ENCODE measurements around the gene ZSCAN2.

ZSCAN2 gene

DNA sequence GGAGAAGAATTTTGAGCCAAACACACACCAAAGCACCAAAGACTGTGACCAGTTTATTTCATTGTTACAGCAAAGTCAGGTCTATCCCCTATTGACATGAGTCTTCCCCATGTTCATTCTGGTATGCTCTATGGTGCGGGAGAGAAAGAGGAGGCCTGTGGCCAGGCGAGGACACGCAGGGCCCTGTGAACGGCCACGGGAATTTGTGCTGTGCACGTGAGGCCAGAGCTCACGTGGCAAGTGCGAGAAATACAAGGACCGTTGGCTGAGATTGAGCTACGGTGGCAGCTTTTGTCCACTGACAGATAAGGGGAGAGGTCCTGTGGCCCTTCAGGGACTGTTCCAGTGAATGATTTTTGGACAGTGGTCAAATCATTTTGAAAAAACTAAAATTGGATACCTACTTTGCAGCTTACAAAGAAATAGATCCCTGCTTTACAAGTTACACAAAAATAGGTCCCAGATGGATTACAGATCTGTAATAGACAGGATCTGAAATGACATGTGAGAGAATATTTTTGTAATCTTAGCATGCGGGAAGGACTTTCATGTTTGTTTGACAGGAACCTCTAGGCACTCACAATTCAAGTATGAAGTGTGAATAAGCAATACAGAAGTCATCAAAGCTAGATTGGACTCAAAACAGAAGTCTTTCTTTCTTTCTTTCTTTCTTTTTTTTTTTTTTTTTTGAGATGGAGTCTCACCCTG, 9.2 kb downstream of the ZSCAN2 start:
- DNase-seq (ENCODE audit: insufficient read length, low spot score), result no peak
- FAIRE-seq, result no peak
- TF ChIP-seq POLR2AphosphoS5 (IDR thresholded peaks at IDR 0.05; ENCODE audit: low read depth, low read length), result no peak
- no peak for TF ChIP-seq POLR2A (IDR thresholded peaks at IDR 0.05; ENCODE audit: low read depth, low read length)
- TF ChIP-seq PAX5 (IDR thresholded peaks at IDR 0.05; ENCODE audit: insufficient read depth, low read length, severe bottlenecking), result no peak
- TF ChIP-seq SPI1 (IDR thresholded peaks at IDR 0.05; ENCODE audit: low read depth, low read length), result no peak
- no peak for TF ChIP-seq POU2F2 (IDR thresholded peaks at IDR 0.05; ENCODE audit: low read depth, low read length)
- TF ChIP-seq TAF1 (IDR thresholded peaks at IDR 0.05; ENCODE audit: low read depth, low read length), result no peak

DNA sequence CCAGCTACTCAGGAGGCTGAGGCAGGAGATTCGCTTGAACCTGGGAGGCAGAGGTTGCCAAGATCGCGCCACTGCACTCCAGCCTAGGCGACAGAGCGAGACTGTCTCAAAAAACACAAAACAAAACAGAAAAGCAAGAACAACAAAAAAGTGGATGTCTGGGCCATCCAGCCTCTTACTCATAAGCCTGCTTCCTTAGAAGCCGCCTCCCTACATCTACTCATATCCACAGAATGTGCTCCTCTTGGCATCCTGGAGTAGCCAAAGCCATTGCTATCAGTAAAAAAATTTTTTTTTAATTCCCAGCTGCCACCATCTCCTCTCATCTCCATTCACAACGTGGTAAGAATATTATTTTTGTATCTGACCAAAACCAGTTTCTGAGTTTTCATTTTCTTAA, 10.8 kb downstream of the ZSCAN2 start:
- no peak for DNase-seq (ENCODE audit: insufficient read length, low spot score)
- FAIRE-seq, result no peak
- TF ChIP-seq POU2F2 (IDR thresholded peaks at IDR 0.05; ENCODE audit: low read depth, low read length), result no peak
- TF ChIP-seq POLR2A (IDR thresholded peaks at IDR 0.05; ENCODE audit: low read depth, low read length), result no peak
- TF ChIP-seq SPI1 (IDR thresholded peaks at IDR 0.05; ENCODE audit: low read depth, low read length), result no peak
- no peak for TF ChIP-seq POLR2AphosphoS5 (IDR thresholded peaks at IDR 0.05; ENCODE audit: low read depth, low read length)
- no peak for TF ChIP-seq PAX5 (IDR thresholded peaks at IDR 0.05; ENCODE audit: insufficient read depth, low read length, severe bottlenecking)
- TF ChIP-seq TAF1 (IDR thresholded peaks at IDR 0.05; ENCODE audit: low read depth, low read length), result no peak

DNA sequence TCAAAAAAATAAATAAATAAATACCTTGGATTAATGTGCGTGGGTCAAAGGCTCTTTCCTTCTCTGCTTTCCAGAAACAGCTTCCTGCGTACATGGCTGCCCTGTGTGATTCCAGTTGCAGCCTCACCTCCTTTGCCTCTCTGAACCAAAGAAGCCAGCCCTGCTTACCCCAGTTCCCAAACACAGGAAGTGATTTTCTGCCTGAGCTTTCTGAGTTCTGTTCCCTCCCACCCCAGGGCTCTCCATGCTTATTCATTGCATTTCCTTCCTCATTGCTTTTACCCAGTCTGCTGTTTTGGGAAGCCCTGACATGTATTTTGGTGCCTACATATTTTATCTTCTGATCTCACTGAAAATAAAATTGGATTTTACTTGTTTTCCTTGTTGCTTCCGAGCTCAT, 15.4 kb downstream of the ZSCAN2 start:
- FAIRE-seq (no peak), DNase-seq (ENCODE audit: insufficient read length, low spot score) (no peak)
- TF ChIP-seq POU2F2 (IDR thresholded peaks at IDR 0.05; ENCODE audit: low read depth, low read length), result no peak
- TF ChIP-seq SPI1 (IDR thresholded peaks at IDR 0.05; ENCODE audit: low read depth, low read length), result no peak
- no peak for TF ChIP-seq POLR2AphosphoS5 (IDR thresholded peaks at IDR 0.05; ENCODE audit: low read depth, low read length)
- TF ChIP-seq PAX5 (IDR thresholded peaks at IDR 0.05; ENCODE audit: insufficient read depth, low read length, severe bottlenecking), result no peak
- no peak for TF ChIP-seq TAF1 (IDR thresholded peaks at IDR 0.05; ENCODE audit: low read depth, low read length)
- TF ChIP-seq POLR2A (IDR thresholded peaks at IDR 0.05; ENCODE audit: low read depth, low read length), result no peak

DNA sequence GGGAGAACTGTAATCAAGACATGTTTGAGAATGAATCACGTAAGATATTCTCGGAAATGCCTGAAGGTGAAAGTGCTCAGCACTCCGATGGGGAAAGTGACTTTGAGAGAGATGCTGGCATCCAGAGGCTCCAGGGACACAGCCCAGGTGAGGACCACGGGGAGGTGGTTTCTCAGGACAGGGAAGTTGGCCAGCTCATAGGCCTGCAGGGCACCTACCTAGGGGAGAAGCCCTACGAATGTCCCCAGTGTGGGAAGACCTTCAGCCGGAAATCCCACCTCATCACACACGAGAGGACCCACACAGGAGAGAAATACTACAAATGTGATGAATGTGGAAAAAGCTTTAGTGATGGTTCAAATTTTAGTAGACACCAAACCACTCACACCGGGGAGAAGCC, 19.8 kb downstream of the ZSCAN2 start:
- no peak for FAIRE-seq
- DNase-seq (ENCODE audit: insufficient read length, low spot score), result no peak
- TF ChIP-seq SPI1 (IDR thresholded peaks at IDR 0.05; ENCODE audit: low read depth, low read length) (no peak), PAX5 (IDR thresholded peaks at IDR 0.05; ENCODE audit: insufficient read depth, low read length, severe bottlenecking) (no peak), POLR2A (IDR thresholded peaks at IDR 0.05; ENCODE audit: low read depth, low read length) (no peak), POU2F2 (IDR thresholded peaks at IDR 0.05; ENCODE audit: low read depth, low read length) (no peak)

DNA sequence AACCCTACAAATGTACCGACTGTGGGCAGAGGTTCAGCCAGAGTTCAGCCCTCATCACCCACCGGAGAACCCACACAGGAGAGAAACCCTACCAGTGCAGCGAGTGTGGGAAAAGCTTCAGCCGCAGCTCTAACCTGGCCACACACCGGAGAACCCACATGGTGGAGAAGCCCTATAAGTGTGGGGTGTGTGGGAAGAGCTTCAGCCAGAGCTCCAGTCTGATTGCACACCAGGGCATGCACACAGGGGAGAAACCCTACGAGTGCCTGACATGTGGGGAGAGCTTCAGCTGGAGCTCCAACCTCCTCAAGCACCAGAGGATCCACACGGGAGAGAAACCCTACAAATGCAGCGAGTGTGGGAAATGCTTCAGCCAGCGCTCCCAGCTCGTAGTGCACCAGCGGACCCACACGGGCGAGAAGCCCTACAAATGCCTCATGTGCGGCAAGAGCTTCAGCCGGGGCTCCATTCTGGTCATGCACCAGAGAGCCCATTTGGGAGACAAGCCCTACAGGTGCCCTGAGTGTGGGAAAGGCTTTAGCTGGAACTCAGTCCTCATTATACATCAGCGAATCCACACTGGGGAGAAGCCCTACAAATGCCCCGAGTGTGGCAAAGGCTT, 20.7 kb downstream of the ZSCAN2 start:
- DNase-seq (ENCODE audit: insufficient read length, low spot score) (no peak), FAIRE-seq (no peak)
- TF ChIP-seq PAX5 (IDR thresholded peaks at IDR 0.05; ENCODE audit: insufficient read depth, low read length, severe bottlenecking) (no peak), POLR2AphosphoS5 (IDR thresholded peaks at IDR 0.05; ENCODE audit: low read depth, low read length) (no peak), POU2F2 (IDR thresholded peaks at IDR 0.05; ENCODE audit: low read depth, low read length) (no peak), SPI1 (IDR thresholded peaks at IDR 0.05; ENCODE audit: low read depth, low read length) (no peak), POLR2A (IDR thresholded peaks at IDR 0.05; ENCODE audit: low read depth, low read length) (no peak), TAF1 (IDR thresholded peaks at IDR 0.05; ENCODE audit: low read depth, low read length) (no peak)

DNA sequence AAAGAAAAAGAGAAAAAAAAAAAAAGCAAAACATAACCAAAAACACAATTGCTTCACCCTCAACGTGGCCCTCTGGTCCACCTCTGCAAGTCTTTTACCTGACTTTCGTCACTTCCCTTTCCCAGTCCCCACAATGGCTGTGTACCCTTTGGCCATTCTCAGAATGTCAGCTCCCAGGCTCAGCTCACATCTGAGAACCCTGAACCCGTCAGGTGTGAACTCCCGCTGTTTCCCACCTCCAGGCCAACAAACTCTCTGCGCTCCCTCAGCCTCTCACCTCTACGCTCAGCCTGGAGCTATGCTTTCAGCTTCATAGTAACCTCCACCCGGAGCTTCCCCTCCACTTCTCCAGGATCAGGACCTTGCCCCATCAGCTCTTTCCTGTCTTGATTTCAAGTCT, 23.6 kb downstream of the ZSCAN2 start:
- no peak for FAIRE-seq
- TF ChIP-seq POLR2AphosphoS5 (IDR thresholded peaks at IDR 0.05; ENCODE audit: low read depth, low read length), result no peak
- TF ChIP-seq SPI1 (IDR thresholded peaks at IDR 0.05; ENCODE audit: low read depth, low read length), result no peak
- no peak for TF ChIP-seq POLR2A (IDR thresholded peaks at IDR 0.05; ENCODE audit: low read depth, low read length)
- no peak for TF ChIP-seq TAF1 (IDR thresholded peaks at IDR 0.05; ENCODE audit: low read depth, low read length)
- TF ChIP-seq PAX5 (IDR thresholded peaks at IDR 0.05; ENCODE audit: insufficient read depth, low read length, severe bottlenecking), result no peak
- no peak for TF ChIP-seq POU2F2 (IDR thresholded peaks at IDR 0.05; ENCODE audit: low read depth, low read length)
- DNase-seq (ENCODE audit: insufficient read length, low spot score), result no peak

DNA sequence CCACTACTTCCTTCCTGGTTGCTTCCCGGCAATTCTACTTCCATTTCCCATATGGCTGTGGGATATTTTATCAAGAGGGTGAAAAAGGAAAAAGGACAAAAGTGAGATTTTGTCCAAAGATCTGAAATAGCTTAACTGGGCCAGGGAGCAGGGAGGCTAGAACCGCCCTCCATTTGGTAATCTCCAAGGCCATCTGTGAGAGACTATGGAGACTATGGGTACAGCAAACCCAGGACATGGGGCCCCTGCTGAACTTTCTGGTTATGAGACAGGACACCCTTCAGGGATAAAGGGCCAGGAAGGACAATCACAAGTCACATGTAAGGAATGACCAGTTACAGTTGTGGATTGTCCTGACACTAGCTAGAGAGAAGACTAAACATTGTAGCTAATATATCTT, 24.3 kb downstream of the ZSCAN2 start:
- no peak for DNase-seq (ENCODE audit: insufficient read length, low spot score)
- no peak for TF ChIP-seq SPI1 (IDR thresholded peaks at IDR 0.05; ENCODE audit: low read depth, low read length)
- no peak for FAIRE-seq

DNA sequence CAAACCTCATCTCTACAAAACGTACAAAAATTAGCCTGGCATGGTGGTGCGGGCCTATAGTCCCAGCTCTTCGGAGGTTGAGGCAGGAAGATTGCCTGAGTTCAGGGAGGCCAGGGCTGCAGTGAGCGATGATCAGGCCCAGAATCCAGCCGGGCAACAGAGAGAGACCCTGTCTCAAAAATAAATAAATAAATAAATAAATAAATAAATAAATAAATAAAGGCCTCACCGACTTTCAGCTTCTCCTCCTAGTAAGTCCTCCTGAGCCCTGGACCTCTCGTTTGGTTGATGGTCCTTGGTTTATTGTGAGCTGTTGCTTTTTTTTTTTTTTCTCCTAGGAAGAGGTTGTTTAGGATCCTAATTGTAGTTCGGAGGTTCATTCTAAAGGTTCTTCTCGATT, 28.2 kb downstream of the ZSCAN2 start:
- TF ChIP-seq POLR2A (IDR thresholded peaks at IDR 0.05; ENCODE audit: low read depth, low read length) (no peak), SPI1 (IDR thresholded peaks at IDR 0.05; ENCODE audit: low read depth, low read length) (no peak), PAX5 (IDR thresholded peaks at IDR 0.05; ENCODE audit: insufficient read depth, low read length, severe bottlenecking) (no peak), POLR2AphosphoS5 (IDR thresholded peaks at IDR 0.05; ENCODE audit: low read depth, low read length) (no peak), POU2F2 (IDR thresholded peaks at IDR 0.05; ENCODE audit: low read depth, low read length) (no peak), TAF1 (IDR thresholded peaks at IDR 0.05; ENCODE audit: low read depth, low read length) (no peak)
- no peak for FAIRE-seq
- DNase-seq (ENCODE audit: insufficient read length, low spot score), result no peak

DNA sequence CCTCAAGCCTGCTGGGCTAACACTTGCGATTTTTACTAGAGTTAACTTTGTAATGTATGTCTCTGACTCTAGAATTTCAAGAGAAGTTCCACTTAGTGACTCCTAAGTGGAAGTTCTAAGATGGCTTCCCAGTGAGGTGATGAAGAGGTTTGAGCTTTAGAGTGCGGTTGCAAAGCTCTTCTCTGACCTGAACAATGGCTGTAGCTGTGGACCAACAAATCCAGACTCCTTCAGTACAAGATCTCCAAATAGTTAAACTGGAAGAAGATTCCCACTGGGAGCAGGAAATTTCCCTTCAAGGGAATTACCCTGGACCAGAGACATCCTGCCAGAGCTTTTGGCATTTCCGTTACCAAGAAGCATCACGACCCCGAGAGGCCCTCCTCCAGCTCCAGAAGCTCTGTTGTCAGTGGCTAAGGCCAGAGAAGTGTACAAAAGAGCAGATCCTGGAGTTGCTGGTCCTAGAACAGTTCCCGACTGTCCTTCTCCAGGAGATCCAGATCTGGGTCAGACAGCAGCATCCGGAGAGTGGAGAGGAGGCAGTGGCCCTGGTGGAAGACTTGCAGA, 31.0 kb downstream of the ZSCAN2 start:
- DNase-seq (ENCODE audit: insufficient read length, low spot score), result no peak
- TF ChIP-seq PAX5 (IDR thresholded peaks at IDR 0.05; ENCODE audit: insufficient read depth, low read length, severe bottlenecking), result no peak
- TF ChIP-seq POLR2A (IDR thresholded peaks at IDR 0.05; ENCODE audit: low read depth, low read length), result no peak
- TF ChIP-seq SPI1 (IDR thresholded peaks at IDR 0.05; ENCODE audit: low read depth, low read length), result no peak
- no peak for FAIRE-seq
